Adrenal gland (tissue), 12 donors: ENCODE results near the gene HPSE2. TPM values are rescaled to one million over a fixed set of nuclear protein-coding genes. Genes with fewer than 3 reads are reported as not detected.

ENCODE experiments used
- DNase-seq, 7 donors: peaks; one replicate each; pipeline ENCODE4 v3.0.0-alpha.2; 2019 to 2020
- H3K27ac ChIP-seq, 5 donors: fragments of 200-600 bp; sonication (generic) in 4 of 5; 1 replicate in 3 of 5; 2 replicates in 2 of 5; pipeline versions ENCODE4 v1.5.1 to v1.8.0; 2016 to 2020; ENCODE audit warnings: mild to moderate bottlenecking in 1 of 5
- H3K27me3 ChIP-seq: fragments of 200-600 bp; 2 replicates; pipeline ENCODE4 v1.8.0; 2021
- H3K36me3 ChIP-seq, 2 donors: fragments of 200-600 bp; replicated peaks in 1 of 2; 1 replicate in 1 of 2; 2 replicates in 1 of 2; pipeline versions ENCODE4 v1.5.1 to v1.8.0; 2018 to 2022
- H3K4me1 ChIP-seq, 2 donors: fragments of 200-600 bp; replicated peaks in 1 of 2; 1 replicate in 1 of 2; 2 replicates in 1 of 2; pipeline versions ENCODE4 v1.5.1 to v1.8.0; 2018 to 2021
- H3K4me3 ChIP-seq, 4 donors: fragments of 200-600 bp; sonication (generic) in 3 of 4; one replicate each; pipeline ENCODE4 v1.5.1; 2016 to 2018
- H3K9me3 ChIP-seq, 3 donors: fragments of 200-600 bp; sonication (generic) in 1 of 3; replicated peaks in 1 of 3; 1 replicate in 2 of 3; 2 replicates in 1 of 3; pipeline versions ENCODE4 v1.5.1 to v1.8.0; 2016 to 2021
- POLR2A ChIP-seq, 2 donors: fragments of 450-650 bp; IDR thresholded peaks; one replicate each; pipeline ENCODE4 v1.6.1; 2017; ENCODE audit warnings: antibody characterized with exemption in 2 of 2, mild to moderate bottlenecking in 2 of 2, moderate library complexity in 1 of 2
- WGBS, 4 donors: extraction: QIAGEN DNeasy Blood & Tissue Kit in 2 of 4; methylation state at CpG; one replicate each; pipeline versions ENCODE4 v1.1.5 to v1.1.7; 2013 to 2017; 5-methylcytosine and 5-hydroxymethylcytosine counted together
- intact Hi-C, 2 donors: fragments of 100-400 bp; cut with DNase I; formaldehyde crosslinking; loops; one replicate each; pipeline versions ENCODE4 v1.14.1 to v1.15.0; 2022 to 2023
- polyA plus RNA-seq, 3 donors: library from polyadenylated mRNA; stranded (reverse); fragments of 200-250 nt in 2 of 3; fragments of 350-450 nt in 1 of 3; fragmentation: Illumina TruSeq in 1 of 3; extraction: RNeasy Lipid Tissue Mini Kit (QIAGEN cat#74804) in 1 of 3; gene quantifications; one replicate each; pipeline ENCODE4 v1.2.3, GENCODE V29; 2013 to 2014
- total RNA-seq, 9 donors: library from RNA; depleted of rRNA in 4 of 9; stranded (reverse); fragments of >200 nt in 4 of 9; fragments of 120-200 nt in 1 of 9; fragmentation: NEBNext Ultra II Directional in 1 of 9; extraction: Animal tissue kit (Norgen Biotek cat#: 25700) in 1 of 9; gene quantifications; one replicate each; pipeline versions ENCODE4 v1.1.0 to v1.2.4, GENCODE V29; 2013 to 2023
- TF ChIP-seq, protein P1 (sequence below), 6 experiments: fragments of 450-650 bp in 4 of 6; fragments of 200-600 bp in 2 of 6; sonication (generic) in 1 of 6; IDR thresholded peaks; 1 replicate in 5 of 6; 2 replicates in 1 of 6; pipeline versions ENCODE4 v1.5.1 to v1.8.0; 2016 to 2021; ENCODE audit warnings: antibody characterized with exemption in 6 of 6, mild to moderate bottlenecking in 2 of 6, moderate library complexity in 1 of 6
- donor health status: healthy with polysubstance abuse.
- donor health status: Bipolar disorder and iron deficiency.
- donor health status: DM: yes; HTN: yes; CAD: no.
- donor health status: DM: no; HTN: no; CAD: no.
- donor health status: DM: no; HTN: no; CAD: no.
- donor health status: DM: yes; HTN: yes; CAD: no.

The HPSE2 gene
- total and polyA plus RNA-seq, 12 donors: under 0.01 to 0.16 (median 0.10) TPM; not detected in 9

DNA sequence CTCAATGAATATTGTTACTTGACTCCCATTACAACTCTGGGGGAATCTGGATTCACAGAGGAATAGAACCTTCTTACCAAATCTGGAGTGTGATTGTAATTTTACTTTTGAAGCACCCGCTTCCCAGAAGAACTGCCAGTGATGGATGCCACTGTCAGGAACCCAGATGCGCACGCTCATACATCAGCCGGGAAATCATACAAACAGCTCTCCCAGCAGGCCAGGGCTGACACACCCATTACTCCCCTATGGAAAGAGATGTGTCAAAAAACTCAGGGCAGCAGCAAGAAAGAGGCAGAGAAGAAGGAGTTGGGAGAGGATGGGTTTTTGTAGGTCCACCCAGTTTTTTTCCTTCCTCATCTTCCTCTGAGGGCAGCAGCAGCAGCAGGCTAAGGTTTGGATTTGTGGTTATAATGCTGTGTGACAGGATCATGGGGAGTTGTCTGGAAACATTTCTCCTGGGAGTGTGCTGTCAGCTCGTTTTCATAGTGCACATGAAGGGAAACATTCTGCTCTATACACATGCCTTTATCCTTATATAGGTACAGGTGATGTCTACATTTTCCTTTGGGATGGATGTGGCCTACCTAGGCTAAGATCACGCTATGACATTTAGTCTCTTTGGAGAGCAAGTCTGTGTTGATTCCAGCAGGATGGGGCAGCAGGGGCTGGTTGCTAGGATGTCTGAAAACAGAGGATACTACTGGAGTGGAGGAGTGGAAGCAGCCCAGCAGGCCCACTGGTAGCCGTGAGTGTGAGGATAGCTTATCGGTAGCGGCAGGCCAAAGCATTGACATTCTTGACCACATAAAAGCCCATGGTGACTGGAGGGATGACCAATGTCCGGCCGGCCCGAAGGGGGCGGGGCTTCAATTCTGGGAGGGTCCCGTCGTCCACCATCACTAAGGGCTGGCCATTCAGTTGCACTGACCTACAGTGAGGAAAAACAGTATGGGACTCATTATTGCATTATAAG, 776.6 kb downstream of the HPSE2 start:
- no peak for TF ChIP-seq POLR2A (IDR thresholded peaks at IDR 0.05)
- TF ChIP-seq, protein P1, sequence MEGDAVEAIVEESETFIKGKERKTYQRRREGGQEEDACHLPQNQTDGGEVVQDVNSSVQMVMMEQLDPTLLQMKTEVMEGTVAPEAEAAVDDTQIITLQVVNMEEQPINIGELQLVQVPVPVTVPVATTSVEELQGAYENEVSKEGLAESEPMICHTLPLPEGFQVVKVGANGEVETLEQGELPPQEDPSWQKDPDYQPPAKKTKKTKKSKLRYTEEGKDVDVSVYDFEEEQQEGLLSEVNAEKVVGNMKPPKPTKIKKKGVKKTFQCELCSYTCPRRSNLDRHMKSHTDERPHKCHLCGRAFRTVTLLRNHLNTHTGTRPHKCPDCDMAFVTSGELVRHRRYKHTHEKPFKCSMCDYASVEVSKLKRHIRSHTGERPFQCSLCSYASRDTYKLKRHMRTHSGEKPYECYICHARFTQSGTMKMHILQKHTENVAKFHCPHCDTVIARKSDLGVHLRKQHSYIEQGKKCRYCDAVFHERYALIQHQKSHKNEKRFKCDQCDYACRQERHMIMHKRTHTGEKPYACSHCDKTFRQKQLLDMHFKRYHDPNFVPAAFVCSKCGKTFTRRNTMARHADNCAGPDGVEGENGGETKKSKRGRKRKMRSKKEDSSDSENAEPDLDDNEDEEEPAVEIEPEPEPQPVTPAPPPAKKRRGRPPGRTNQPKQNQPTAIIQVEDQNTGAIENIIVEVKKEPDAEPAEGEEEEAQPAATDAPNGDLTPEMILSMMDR (IDR thresholded peaks at IDR 0.05): no peak
- intact Hi-C loops: no loop called here
- H3K4me1 ChIP-seq: peaks cover 8 to 10% of the 10 kb centered on the region in 2 donors
- no peak overlapping the region for H3K4me3 ChIP-seq
- DNase-seq: no peak
- no peaks in the 10 kb centered on the region for H3K36me3 ChIP-seq
- H3K27me3 ChIP-seq: no peaks in the 10 kb centered on the region
- no peak overlapping the region for H3K27ac ChIP-seq
- 85 to 91% (median 89%) methylated on average over 15 of the region's 15 CpGs for WGBS, 4 donors
- H3K9me3 ChIP-seq: no peaks in the 10 kb centered on the region

DNA sequence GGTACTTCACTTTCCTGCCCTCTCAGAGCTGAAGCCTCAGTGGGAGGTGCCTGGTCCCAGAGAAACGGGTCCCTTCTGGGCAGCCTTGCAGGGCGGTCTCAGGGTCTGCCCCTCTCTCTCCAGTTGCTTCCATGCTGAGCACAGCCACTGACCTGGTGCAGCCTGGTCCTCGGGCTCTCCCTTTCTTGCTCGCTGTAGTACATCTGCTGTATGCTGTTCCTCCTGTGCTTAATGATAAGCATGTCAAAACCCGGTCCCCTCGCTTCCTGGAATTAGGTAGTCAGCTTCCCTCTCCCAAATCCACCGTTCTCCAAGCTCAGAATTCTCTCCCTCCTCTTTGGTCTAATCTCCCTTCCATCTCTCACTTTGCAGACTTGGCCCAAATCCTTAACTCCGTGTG, 777.9 kb downstream of the HPSE2 start:
- peaks cover 8 to 10% of the 10 kb centered on the region in 2 donors for H3K4me1 ChIP-seq
- WGBS, 4 donors: 43 to 62% (median 57%) methylated on average over 7 to 8 of the region's 8 CpGs

DNA sequence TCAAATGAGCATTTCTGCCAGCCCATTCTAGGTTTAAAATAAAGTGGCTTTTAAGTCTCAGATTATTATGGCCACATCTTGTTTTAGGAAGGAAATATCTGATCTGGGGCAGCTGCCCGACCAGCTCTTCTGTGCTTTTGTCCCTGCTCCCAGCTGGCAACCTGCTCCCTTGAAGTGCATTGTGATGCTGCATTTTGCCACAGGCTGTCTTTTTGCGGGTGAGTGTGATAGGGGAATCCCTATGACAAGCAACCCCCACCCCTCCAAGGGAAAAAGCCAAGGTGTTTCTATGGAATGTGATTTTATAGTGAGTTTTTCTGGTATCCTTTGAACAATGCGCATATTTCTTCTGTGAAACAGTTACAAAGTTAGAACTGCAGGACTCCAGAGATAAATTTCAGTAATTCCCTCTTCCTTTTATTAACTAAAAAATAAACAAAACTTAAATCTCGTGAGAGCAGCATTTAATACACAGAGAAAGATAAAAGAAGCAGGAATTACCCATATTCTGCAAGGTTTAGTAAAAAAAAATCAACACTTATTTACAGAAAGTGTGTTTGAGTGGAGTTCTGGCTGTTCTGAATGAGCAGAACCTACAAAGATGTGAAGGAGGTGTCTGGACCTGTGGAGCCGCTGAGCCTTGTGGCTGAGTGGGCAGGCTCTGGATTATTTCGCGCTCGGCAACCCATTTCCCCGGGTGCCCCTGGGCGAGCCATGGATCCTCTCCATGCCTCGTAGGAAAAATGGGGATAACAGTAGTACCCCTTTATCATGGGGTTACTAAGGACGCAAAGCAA, 778.8 kb downstream of the HPSE2 start:
- DNase-seq: no peak
- no peak for TF ChIP-seq POLR2A (IDR thresholded peaks at IDR 0.05)
- no peaks in the 10 kb centered on the region for H3K36me3 ChIP-seq
- no peaks in the 10 kb centered on the region for H3K27me3 ChIP-seq
- H3K4me3 ChIP-seq: no peak overlapping the region
- peaks cover 8 to 10% of the 10 kb centered on the region in 2 donors for H3K4me1 ChIP-seq
- intact Hi-C loops: no loop called here
- WGBS, 4 donors: 73 to 89% (median 79%) methylated on average over 6 to 12 of the region's 12 CpGs
- H3K27ac ChIP-seq: no peak overlapping the region
- H3K9me3 ChIP-seq: no peaks in the 10 kb centered on the region

More for the DNA sequence above, 777.9 kb downstream of the HPSE2 start:
- Histone ChIP-seq H3K9me3 (no peaks in the 10 kb centered on the region), H3K27me3 (no peaks in the 10 kb centered on the region), H3K27ac (no peak overlapping the region), H3K36me3 (no peaks in the 10 kb centered on the region), H3K4me3 (no peak overlapping the region)
- no peak for TF ChIP-seq POLR2A (IDR thresholded peaks at IDR 0.05)
- TF ChIP-seq, protein P1 (IDR thresholded peaks at IDR 0.05): no peak
- DNase-seq: no peak
- intact Hi-C loops: no loop called here

DNA sequence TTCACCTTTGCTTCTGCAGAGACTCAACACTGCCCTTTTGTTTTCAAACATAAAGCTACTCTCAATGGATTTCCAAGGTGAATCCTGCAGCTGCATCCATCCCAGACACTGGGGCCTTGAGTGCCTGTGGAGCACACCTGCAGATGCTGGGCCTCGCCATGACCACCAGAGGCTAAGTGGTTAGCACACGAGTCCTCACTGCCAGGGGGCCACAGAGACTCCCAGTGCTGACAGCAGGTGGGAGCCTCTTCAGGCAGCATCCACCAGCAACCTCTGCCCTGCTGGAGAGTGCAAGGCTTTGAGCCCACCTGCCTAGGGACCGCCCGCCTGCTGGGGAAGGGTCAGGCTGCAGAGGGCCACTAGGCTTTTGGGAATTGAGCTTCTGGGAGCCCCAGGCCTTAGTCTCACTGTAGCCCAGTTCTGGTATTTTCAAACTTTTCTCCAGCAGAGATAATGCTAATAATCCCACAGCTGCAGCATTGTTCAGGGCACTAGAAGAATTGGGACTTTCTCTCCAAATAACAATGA, 779.5 kb downstream of the HPSE2 start:
- TF ChIP-seq, protein P1 (IDR thresholded peaks at IDR 0.05): no peak
- TF ChIP-seq POLR2A (IDR thresholded peaks at IDR 0.05): no peak
- intact Hi-C loops: no loop called here
- DNase-seq: no peak
- Histone ChIP-seq H3K9me3 (no peaks in the 10 kb centered on the region), H3K36me3 (no peaks in the 10 kb centered on the region), H3K27ac (no peak overlapping the region), H3K4me3 (no peak overlapping the region), H3K27me3 (no peaks in the 10 kb centered on the region), H3K4me1 (peaks cover 5 to 7% of the 10 kb centered on the region in 2 donors)
- WGBS, 4 donors: 92 to 100% (median 94%) methylated on average over 2 to 4 of the region's 4 CpGs
